PC-3 (cell line): ENCODE data around the gene WNT8A. TPM values are rescaled to one million over a fixed set of nuclear protein-coding genes. Genes with fewer than 3 reads are reported as not detected.

Source experiments
- ATAC-seq: fragments of 200-7000 bp; cut with Tn5 transposase; 2 replicates; pipeline ENCODE4 v1.9.1; 2020; ENCODE audit warnings: mild to moderate bottlenecking, moderate library complexity
- BruUV-seq: library from RNA; stranded (reverse); fragments of 400-500 nt; replicated peaks from 2 replicates; lab custom pipeline; 2021; lab: Mats Ljungman, UMichigan
- CTCF ChIA-PET: fragments of 300-600 bp; sonication (Branson Sonifier 250); formaldehyde crosslinking; loops from one replicate; lab custom pipeline; 2022; ENCODE audit warnings: antibody characterized with exemption; lab: Charles Lee
- POLR2A ChIA-PET: fragments of 300-600 bp; sonication (Branson Sonifier 250); formaldehyde crosslinking; loops from one replicate; lab custom pipeline; 2022; ENCODE audit warnings: antibody characterized with exemption; ENCODE audit not compliant: unreplicated experiment; lab: Charles Lee
- DNase-seq: peaks from one replicate; pipeline ENCODE4 v3.0.0-alpha.2; 2015
- H2AFZ ChIP-seq: fragments of 300-600 bp; sonication (generic); 2 replicates; pipeline ENCODE4 v1.6.0; 2016; ENCODE audit warnings: antibody characterized with exemption, low read length
- H3F3A ChIP-seq: fragments of 300-600 bp; sonication (generic); one replicate; pipeline ENCODE4 v1.6.0; 2017; ENCODE audit warnings: antibody characterized with exemption, low read length, control low read depth, mild to moderate bottlenecking; ENCODE audit not compliant: unreplicated experiment
- H3K27ac ChIP-seq: fragments of 300-600 bp; sonication (generic); 2 replicates; pipeline ENCODE4 v1.5.1; 2016; ENCODE audit warnings: mild to moderate bottlenecking, low read length
- H3K27me3 ChIP-seq: fragments of 300-600 bp; sonication (generic); 2 replicates; pipeline ENCODE4 v1.6.1; 2016; ENCODE audit warnings: low read length, mixed read lengths
- H3K36me3 ChIP-seq: fragments of 300-600 bp; sonication (generic); 2 replicates; pipeline ENCODE4 v1.6.1; 2016; ENCODE audit warnings: low read depth, mixed run types, low read length, mixed read lengths
- H3K4me1 ChIP-seq: fragments of 300-600 bp; sonication (generic); 2 replicates; pipeline ENCODE4 v1.5.1; 2016; ENCODE audit warnings: low read length; ENCODE audit not compliant: insufficient read depth
- H3K4me2 ChIP-seq: fragments of 300-600 bp; sonication (generic); 2 replicates; pipeline ENCODE4 v1.6.0; 2016; ENCODE audit warnings: low read length
- H3K4me3 ChIP-seq: fragments of 300-600 bp; sonication (generic); 2 replicates; pipeline ENCODE4 v1.5.1; 2016; ENCODE audit warnings: mild to moderate bottlenecking, low read length, mixed read lengths
- H3K79me2 ChIP-seq: fragments of 300-600 bp; sonication (generic); 2 replicates; pipeline ENCODE4 v1.6.1; 2017; ENCODE audit warnings: low read length, mixed read lengths
- H3K9ac ChIP-seq: fragments of 300-600 bp; sonication (generic); 2 replicates; pipeline ENCODE4 v1.6.0; 2016; ENCODE audit warnings: mild to moderate bottlenecking, low read length
- H3K9me2 ChIP-seq: fragments of 300-600 bp; sonication (generic); replicated peaks from 2 replicates; pipeline ENCODE4 v1.6.1; 2016; ENCODE audit warnings: mixed run types, low read length, mixed read lengths
- H3K9me3 ChIP-seq: fragments of 300-600 bp; sonication (generic); 2 replicates; pipeline ENCODE4 v1.6.1; 2016; ENCODE audit warnings: low read length, mixed read lengths
- H4K20me1 ChIP-seq: fragments of 300-600 bp; sonication (generic); 2 replicates; pipeline ENCODE4 v1.6.1; 2016; ENCODE audit warnings: low read length, mixed read lengths
- EZH2 ChIP-seq: fragments of 300-600 bp; sonication (generic); IDR thresholded peaks from one replicate; pipeline ENCODE4 v1.6.1; 2017; ENCODE audit warnings: antibody characterized with exemption, mild to moderate bottlenecking, low read length; ENCODE audit not compliant: unreplicated experiment
- EZH2phosphoT487 ChIP-seq: fragments of 300-600 bp; sonication (generic); IDR thresholded peaks from 2 replicates; pipeline ENCODE4 v1.6.1; 2018; ENCODE audit warnings: mild to moderate bottlenecking, antibody characterized with exemption, low read length, borderline replicate concordance
- intact Hi-C: fragments of 100-400 bp; cut with micrococcal nuclease; formaldehyde crosslinking; loops from 2 replicates; pipeline ENCODE4 v1.9.0; 2023
- total RNA-seq: library from RNA; depleted of rRNA; stranded (reverse); fragments of >200 nt; gene quantifications from 2 replicates; pipeline ENCODE4 v1.2.3, GENCODE V29; 2014
- TF ChIP-seq, protein P1 (sequence below): fragments of 300-600 bp; sonication (generic); conservative IDR thresholded peaks from 2 replicates; pipeline ENCODE4 v1.5.1; 2017; ENCODE audit warnings: antibody characterized with exemption, low read depth, mild to moderate bottlenecking, low read length

WNT8A gene
- total RNA-seq, 1 experiment from 2014 or later = not detected

DNA sequence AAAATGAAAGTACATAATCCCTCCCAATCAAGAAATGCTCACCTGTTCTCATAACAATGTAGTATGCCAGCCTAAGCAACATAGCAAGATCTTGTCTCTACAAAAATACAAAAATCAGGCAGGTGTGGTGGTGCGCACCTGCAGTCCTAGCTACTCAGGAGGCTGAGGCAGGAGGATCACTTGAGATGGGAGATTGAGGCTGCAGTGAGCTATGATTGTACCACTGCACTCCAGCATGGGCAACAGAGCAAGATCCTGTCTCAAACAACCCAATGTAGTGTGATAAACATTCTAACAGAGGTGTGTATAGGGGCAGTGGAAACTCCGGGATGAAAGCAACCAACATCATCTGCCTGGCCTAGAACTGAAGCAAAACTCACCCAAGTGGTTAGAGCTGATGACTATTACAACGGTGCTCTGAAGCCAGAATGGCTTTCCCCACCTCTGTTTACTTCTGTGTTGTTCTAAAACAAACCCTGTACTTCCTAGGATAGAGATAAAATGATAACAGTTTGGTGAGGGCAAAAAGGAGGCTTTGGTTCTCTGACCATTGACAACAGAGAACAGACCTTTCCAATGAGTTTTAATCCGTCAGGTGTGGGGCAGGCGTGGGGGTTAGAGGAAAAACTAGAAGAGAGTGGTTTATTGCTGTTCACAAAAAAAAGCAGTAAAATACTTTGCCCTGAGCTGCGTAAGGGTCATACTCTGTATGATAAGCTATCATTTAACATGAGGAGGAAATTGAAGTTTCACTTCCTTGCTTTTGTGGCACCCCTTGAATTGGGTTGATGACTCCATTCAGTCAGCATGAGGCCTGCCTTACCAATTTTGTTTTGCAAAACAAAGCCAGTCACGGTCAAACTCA lies 18.9 kb downstream of the WNT8A start:
- no peaks in the 10 kb centered on the region for H3F3A ChIP-seq
- no peak overlapping the region for H3K27ac ChIP-seq
- BruUV-seq = no TSS peak
- H3K36me3 ChIP-seq = no peaks in the 10 kb centered on the region
- H3K79me2 ChIP-seq = no peaks in the 10 kb centered on the region
- no peak for DNase-seq
- no peaks in the 10 kb centered on the region for H3K9me2 ChIP-seq
- CTCF ChIA-PET = no interaction called here
- H3K4me3 ChIP-seq = no peak overlapping the region
- no peaks in the 10 kb centered on the region for H3K4me1 ChIP-seq
- intact Hi-C loops = no loop called here
- no peak for TF ChIP-seq EZH2
- no peak for TF ChIP-seq EZH2phosphoT487
- TF ChIP-seq, protein P1, sequence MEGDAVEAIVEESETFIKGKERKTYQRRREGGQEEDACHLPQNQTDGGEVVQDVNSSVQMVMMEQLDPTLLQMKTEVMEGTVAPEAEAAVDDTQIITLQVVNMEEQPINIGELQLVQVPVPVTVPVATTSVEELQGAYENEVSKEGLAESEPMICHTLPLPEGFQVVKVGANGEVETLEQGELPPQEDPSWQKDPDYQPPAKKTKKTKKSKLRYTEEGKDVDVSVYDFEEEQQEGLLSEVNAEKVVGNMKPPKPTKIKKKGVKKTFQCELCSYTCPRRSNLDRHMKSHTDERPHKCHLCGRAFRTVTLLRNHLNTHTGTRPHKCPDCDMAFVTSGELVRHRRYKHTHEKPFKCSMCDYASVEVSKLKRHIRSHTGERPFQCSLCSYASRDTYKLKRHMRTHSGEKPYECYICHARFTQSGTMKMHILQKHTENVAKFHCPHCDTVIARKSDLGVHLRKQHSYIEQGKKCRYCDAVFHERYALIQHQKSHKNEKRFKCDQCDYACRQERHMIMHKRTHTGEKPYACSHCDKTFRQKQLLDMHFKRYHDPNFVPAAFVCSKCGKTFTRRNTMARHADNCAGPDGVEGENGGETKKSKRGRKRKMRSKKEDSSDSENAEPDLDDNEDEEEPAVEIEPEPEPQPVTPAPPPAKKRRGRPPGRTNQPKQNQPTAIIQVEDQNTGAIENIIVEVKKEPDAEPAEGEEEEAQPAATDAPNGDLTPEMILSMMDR = no peak
- H4K20me1 ChIP-seq = no peaks in the 10 kb centered on the region
- no peaks in the 10 kb centered on the region for H3K27me3 ChIP-seq
- no peaks in the 10 kb centered on the region for H3K9me3 ChIP-seq
- H3K9ac ChIP-seq = no peak overlapping the region
- POLR2A ChIA-PET = no interaction called here
- ATAC-seq = no peak
- no peak overlapping the region for H3K4me2 ChIP-seq
- H2AFZ ChIP-seq = no peak overlapping the region

DNA sequence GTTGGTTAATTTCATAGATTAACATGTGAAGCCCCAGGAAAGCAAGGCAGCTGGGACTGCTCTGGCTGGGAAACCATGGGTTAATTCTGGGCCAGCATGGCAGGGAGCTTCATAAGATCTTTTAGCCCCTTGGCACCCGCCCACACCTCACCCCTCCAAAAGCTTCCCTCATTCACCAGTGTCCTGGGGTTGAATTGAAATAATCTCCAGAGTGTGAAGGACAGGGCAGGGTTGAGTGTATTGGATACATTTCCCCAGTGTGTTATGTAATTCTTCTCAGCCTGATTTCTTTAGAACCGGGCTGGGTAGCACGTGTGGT lies 19.4 kb downstream of the WNT8A start:
- DNase-seq (no peak), ATAC-seq (no peak)
- Histone ChIP-seq H3K79me2 (no peaks in the 10 kb centered on the region), H3K9me2 (no peaks in the 10 kb centered on the region), H3K27me3 (no peaks in the 10 kb centered on the region), H3K4me2 (no peak overlapping the region), H2AFZ (no peak overlapping the region), H4K20me1 (no peaks in the 10 kb centered on the region), H3K9ac (no peak overlapping the region), H3K4me3 (no peak overlapping the region), H3K36me3 (no peaks in the 10 kb centered on the region), H3K27ac (no peak overlapping the region), H3K9me3 (no peaks in the 10 kb centered on the region), H3F3A (no peaks in the 10 kb centered on the region), H3K4me1 (no peaks in the 10 kb centered on the region)
- ChIA-PET POLR2A (no interaction called here), CTCF (no interaction called here)
- no peak for TF ChIP-seq EZH2
- TF ChIP-seq, protein P1 = no peak
- no peak for TF ChIP-seq EZH2phosphoT487
- intact Hi-C loops = no loop called here
- BruUV-seq = no TSS peak

DNA sequence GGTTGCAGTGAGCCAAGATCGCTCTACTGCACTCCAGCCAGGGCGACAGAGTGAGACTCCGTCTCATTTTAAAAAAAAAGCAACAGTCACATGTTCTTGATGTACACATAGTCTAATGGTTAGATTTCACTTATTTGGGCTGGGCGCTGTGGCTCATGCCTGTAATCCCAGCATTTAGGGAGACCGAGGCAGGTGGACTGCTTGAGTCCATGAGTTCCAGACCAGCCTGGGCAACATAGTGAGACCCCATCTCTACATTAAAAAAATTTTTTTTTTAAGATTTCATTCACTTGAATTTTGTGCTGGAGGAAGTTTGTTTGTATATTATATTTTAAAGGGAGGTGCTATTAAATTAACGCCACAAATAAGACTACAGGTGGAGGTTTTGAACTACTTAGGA lies 21.9 kb downstream of the WNT8A start:
- H4K20me1 ChIP-seq = no peaks in the 10 kb centered on the region
- H3F3A ChIP-seq = no peaks in the 10 kb centered on the region
- no peak for DNase-seq
- BruUV-seq = no TSS peak
- no peak overlapping the region for H3K4me3 ChIP-seq
- intact Hi-C loops = no loop called here
- no peak overlapping the region for H3K27ac ChIP-seq
- no peaks in the 10 kb centered on the region for H3K9me2 ChIP-seq
- H2AFZ ChIP-seq = no peak overlapping the region
- ChIA-PET POLR2A (no interaction called here), CTCF (no interaction called here)
- H3K9ac ChIP-seq = no peak overlapping the region
- no peaks in the 10 kb centered on the region for H3K36me3 ChIP-seq
- no peaks in the 10 kb centered on the region for H3K9me3 ChIP-seq
- TF ChIP-seq EZH2 = no peak
- TF ChIP-seq, protein P1 = no peak
- TF ChIP-seq EZH2phosphoT487 = no peak
- ATAC-seq = no peak
- no peaks in the 10 kb centered on the region for H3K27me3 ChIP-seq
- 0 out of 2 replicates have a peak, but pooled peaks cover 9% of the 10 kb centered on the region for H3K4me1 ChIP-seq
- H3K4me2 ChIP-seq = no peak overlapping the region
- no peaks in the 10 kb centered on the region for H3K79me2 ChIP-seq
